Activated CD4-positive, CD25-positive, alpha-beta regulatory T cell treated with anti-CD3 and anti-CD28 coated beads, Interleukin-2, amount 50 U/mL, for 24 hours (primary cell): ENCODE measurements around the gene FUT8.
A peak's percentile ranks its signal among the peaks of the same experiment; 100 is the strongest.

Source experiments
- ATAC-seq, 2 donors: fragments of 150-1000 bp; cut with Tn5 transposase; one replicate each; pipeline ENCODE4 v1.10.0; 2021; ENCODE audit warnings: mild to moderate bottlenecking in 1 of 2, moderate library complexity in 1 of 2

Gene FUT8

GRCh38 chr14:65718629-65719028 lies 306.1 kb downstream of the FUT8 start:
- no peak for ATAC-seq

GRCh38 chr14:65720171-65720570 lies 307.6 kb downstream of the FUT8 start:
- no peak for ATAC-seq

GRCh38 chr14:65720743-65721142 lies 308.2 kb downstream of the FUT8 start:
- ATAC-seq: no peak

GRCh38 chr14:65723348-65723747 lies 310.8 kb downstream of the FUT8 start:
- ATAC-seq: no peak

- ATAC-seq: no peak
Observed at GRCh38 chr14:65728604-65729003, 316.1 kb downstream of the FUT8 start.

GRCh38 chr14:65729566-65729965 lies 317.0 kb downstream of the FUT8 start:
- no peak for ATAC-seq

GRCh38 chr14:65731933-65732506 lies 319.5 kb downstream of the FUT8 start:
- peak; percentile 99 for ATAC-seq

- ATAC-seq: no peak
Observed at GRCh38 chr14:65738339-65738738, 325.8 kb downstream of the FUT8 start.

- ATAC-seq: no peak
Observed at GRCh38 chr14:65745396-65746190, 333.1 kb downstream of the FUT8 start.

GRCh38 chr14:65748796-65749195 lies 336.3 kb downstream of the FUT8 start:
- ATAC-seq: no peak

- no peak for ATAC-seq
Observed at GRCh38 chr14:65749287-65749686, 336.8 kb downstream of the FUT8 start.

- ATAC-seq: no peak
Observed at GRCh38 chr14:65750906-65751305, 338.4 kb downstream of the FUT8 start.

GRCh38 chr14:65751510-65751909 lies 339.0 kb downstream of the FUT8 start:
- ATAC-seq: no peak

GRCh38 chr14:65753061-65753460 lies 340.5 kb downstream of the FUT8 start:
- no peak for ATAC-seq

GRCh38 chr14:65755331-65755730 lies 342.8 kb downstream of the FUT8 start:
- no peak for ATAC-seq

GRCh38 chr14:65756880-65757279 lies 344.4 kb downstream of the FUT8 start:
- no peak for ATAC-seq

- no peak for ATAC-seq
Observed at GRCh38 chr14:65769151-65769550, 356.6 kb downstream of the FUT8 start.

- ATAC-seq: no peak
Observed at GRCh38 chr14:65770681-65771080, 358.2 kb downstream of the FUT8 start.

GRCh38 chr14:65771271-65771670 lies 358.7 kb downstream of the FUT8 start:
- ATAC-seq: no peak

GRCh38 chr14:65772466-65772865 lies 359.9 kb downstream of the FUT8 start:
- ATAC-seq: no peak

- ATAC-seq: no peak
Observed at GRCh38 chr14:65772921-65773574, 360.5 kb downstream of the FUT8 start.

- ATAC-seq: no peak
Observed at GRCh38 chr14:65774041-65774440, 361.5 kb downstream of the FUT8 start.

GRCh38 chr14:65776193-65776852 lies 363.8 kb downstream of the FUT8 start:
- ATAC-seq: no peak

GRCh38 chr14:65780566-65780965 lies 368.0 kb downstream of the FUT8 start:
- no peak for ATAC-seq
